CD4-positive, alpha-beta T cell (primary cell): ENCODE data around the gene BRD9. TPM values are rescaled to one million over a fixed set of nuclear protein-coding genes. Genes with fewer than 3 reads are reported as not detected.

Source experiments
- ATAC-seq: fragments of 200-7000 bp; cut with Tn5 transposase; one replicate; pipeline ENCODE4 v1.10.0; 2022; ENCODE audit warnings: mild to moderate bottlenecking; ENCODE audit not compliant: poor library complexity
- CTCF ChIA-PET: fragments of 350-600 bp; sonication (Branson Sonifier 250); formaldehyde crosslinking; loops from one replicate; lab custom pipeline; 2021; ENCODE audit warnings: antibody characterized with exemption, inconsistent platforms; lab: Charles Lee
- POLR2A ChIA-PET: fragments of 350-600 bp; sonication (Branson Sonifier 250); formaldehyde crosslinking; loops from one replicate; lab custom pipeline; 2021; ENCODE audit warnings: antibody characterized with exemption, inconsistent platforms; lab: Charles Lee
- DNase-seq, 14 experiments: peaks; one replicate each; pipeline ENCODE4 v3.0.0-alpha.2; 2013 to 2020; ENCODE audit warnings: mixed read lengths in 2 of 14
- H3K27ac ChIP-seq, 2 donors: one replicate each; pipeline versions ENCODE4 v1.5.1 to v1.7.0; 2013; ENCODE audit warnings: low read length in 2 of 2, low read depth in 1 of 2, mild to moderate bottlenecking in 1 of 2
- H3K27me3 ChIP-seq, 2 experiments: 1 replicate in 1 of 2; 2 replicates in 1 of 2; pipeline versions ENCODE4 v1.6.1 to v1.7.0; 2013; ENCODE audit warnings: low read length in 2 of 2, control low read depth in 1 of 2, mild to moderate bottlenecking in 1 of 2, moderate library complexity in 1 of 2; ENCODE audit not compliant: insufficient read depth in 2 of 2, control insufficient read depth in 1 of 2
- H3K36me3 ChIP-seq: one replicate; pipeline ENCODE4 v1.6.1; 2013; ENCODE audit warnings: low read length, control low read depth; ENCODE audit not compliant: insufficient read depth
- H3K4me1 ChIP-seq: one replicate; pipeline ENCODE4 v1.6.1; 2013; ENCODE audit warnings: low read length, control low read depth; ENCODE audit not compliant: insufficient read depth
- H3K4me3 ChIP-seq: one replicate; pipeline ENCODE4 v1.5.1; 2013; ENCODE audit warnings: mild to moderate bottlenecking, low read length, moderate library complexity
- H3K9me3 ChIP-seq, 2 experiments: 1 replicate in 1 of 2; 2 replicates in 1 of 2; pipeline versions ENCODE4 v1.6.1 to v1.7.0; 2013; ENCODE audit warnings: low read length in 2 of 2, mild to moderate bottlenecking in 2 of 2, control low read depth in 1 of 2, moderate library complexity in 1 of 2; ENCODE audit not compliant: control insufficient read depth in 1 of 2, insufficient read depth in 1 of 2
- H3K27ac Mint-ChIP-seq: one replicate; pipeline ENCODE4 v1.8.0; 2020; ENCODE audit warnings: mixed read lengths
- H3K27me3 Mint-ChIP-seq: one replicate; pipeline ENCODE4 v1.8.0; 2021; ENCODE audit warnings: mixed read lengths
- H3K36me3 Mint-ChIP-seq: one replicate; pipeline ENCODE4 v1.8.0; 2021; ENCODE audit warnings: low read depth, mixed read lengths
- H3K4me1 Mint-ChIP-seq: one replicate; pipeline ENCODE4 v1.8.0; 2021; ENCODE audit warnings: low read depth, mixed read lengths
- H3K4me3 Mint-ChIP-seq: one replicate; pipeline ENCODE4 v1.8.0; 2020; ENCODE audit warnings: mild to moderate bottlenecking, mixed read lengths
- H3K9me3 Mint-ChIP-seq: one replicate; pipeline ENCODE4 v1.8.0; 2020; ENCODE audit warnings: mixed read lengths
- CTCF ChIP-seq: fragments of 200-600 bp; IDR thresholded peaks from one replicate; pipeline ENCODE4 v1.8.0; 2022; ENCODE audit warnings: antibody characterized with exemption, mild to moderate bottlenecking
- intact Hi-C, 2 experiments: fragments of 100-400 bp; cut with DNase I in 1 of 2; cut with micrococcal nuclease in 1 of 2; formaldehyde crosslinking; loops; one replicate each; pipeline versions ENCODE4 v1.15.1 to v1.9.0; 2023 to 2025; cut with DNase I, micrococcal nuclease
- total RNA-seq, 174 experiments: library from RNA in 2 of 174; stranded (reverse) in 2 of 174; gene quantifications; one replicate each; pipeline ENCODE4 v1.2.3 and lab custom pipeline; 2021 to 2026

BRD9 gene
- total RNA-seq, 2 experiments from 2014 or later: 109 TPM

- Mint-ChIP-seq H3K4me3 (no peak overlapping the region), H3K27ac (no peak overlapping the region), H3K4me1 (peaks cover 5% of the 10 kb centered on the region), H3K27me3 (peaks cover 58% of the 10 kb centered on the region), H3K9me3 (no peaks in the 10 kb centered on the region), H3K36me3 (no peaks in the 10 kb centered on the region)
- no peaks in the 10 kb centered on the region for H3K9me3 ChIP-seq
- no peak overlapping the region for H3K27ac ChIP-seq
- H3K27me3 ChIP-seq: peaks cover 12 to 26% of the 10 kb centered on the region in 2 experiments
- DNase-seq (peak in 3 of 14 experiments; percentile 33 to 49 (median 39)), ATAC-seq (peak; percentile 74)
- no peak for TF ChIP-seq CTCF
- H3K4me1 ChIP-seq: peaks cover 13% of the 10 kb centered on the region
- H3K36me3 ChIP-seq: no peaks in the 10 kb centered on the region
- ChIA-PET CTCF (no interaction called here), POLR2A (no interaction called here)
- peak overlapping the region; percentile 19 for H3K4me3 ChIP-seq
- intact Hi-C loops: loop anchor here in 1 of 2 experiments (10.0 kb wide), 1 partner anchor 718 kb away; no protein-coding TSS in a partner anchor
Measured at GRCh38 chr5:926417-927171, 34.0 kb upstream of the BRD9 start.

GRCh38 chr5:923281-923873 is 30.8 kb upstream of the BRD9 start:
- ATAC-seq: peak; percentile 69
- H3K9me3 Mint-ChIP-seq: no peaks in the 10 kb centered on the region
- Histone ChIP-seq H3K4me1 (peaks cover 13% of the 10 kb centered on the region), H3K9me3 (no peaks in the 10 kb centered on the region), H3K4me3 (no peak overlapping the region), H3K36me3 (no peaks in the 10 kb centered on the region), H3K27ac (no peak overlapping the region), H3K27me3 (peaks cover 12 to 26% of the 10 kb centered on the region in 2 experiments)
- CTCF ChIA-PET: interaction anchor here (0.8 to 1.4 kb wide), 3 partner anchors 9 to 217 kb away, joined by 3 to 6 read pairs (median 4); no protein-coding TSS in a partner anchor
- H3K27me3 Mint-ChIP-seq: peaks cover 40% of the 10 kb centered on the region
- H3K36me3 Mint-ChIP-seq: no peaks in the 10 kb centered on the region
- no peak overlapping the region for H3K4me3 Mint-ChIP-seq
- TF ChIP-seq CTCF: peak; percentile 88
- peaks cover 5% of the 10 kb centered on the region for H3K4me1 Mint-ChIP-seq
- intact Hi-C loops: loop anchor here (1.0 to 10.0 kb wide), 4 partner anchors 74 to 721 kb away; no protein-coding TSS in a partner anchor
- no peak overlapping the region for H3K27ac Mint-ChIP-seq
- DNase-seq: peak; percentile 52 to 82 (median 63)
- POLR2A ChIA-PET: interaction anchor here (0.8 kb wide), 1 partner anchor 217 kb away, joined by 3 read pairs; no protein-coding TSS in a partner anchor

GRCh38 chr5:922436-923280 is 30.1 kb upstream of the BRD9 start:
- Histone ChIP-seq H3K36me3 (no peaks in the 10 kb centered on the region), H3K27ac (no peak overlapping the region), H3K4me3 (no peak overlapping the region), H3K4me1 (peaks cover 13% of the 10 kb centered on the region), H3K27me3 (peaks cover 11 to 23% of the 10 kb centered on the region in 2 experiments), H3K9me3 (no peaks in the 10 kb centered on the region)
- ATAC-seq: no peak
- Mint-ChIP-seq H3K9me3 (no peaks in the 10 kb centered on the region), H3K4me3 (no peak overlapping the region), H3K27ac (no peak overlapping the region), H3K36me3 (no peaks in the 10 kb centered on the region), H3K27me3 (peaks cover 34% of the 10 kb centered on the region), H3K4me1 (peaks cover 5% of the 10 kb centered on the region)
- POLR2A ChIA-PET: interaction anchor here (0.8 kb wide), 1 partner anchor 217 kb away, joined by 3 read pairs; no protein-coding TSS in a partner anchor
- no peak for DNase-seq
- CTCF ChIA-PET: interaction anchor here (1.2 kb wide), 1 partner anchor 9 kb away, joined by 4 read pairs; no protein-coding TSS in a partner anchor
- TF ChIP-seq CTCF: no peak
- intact Hi-C loops: loop anchor here (1.0 to 10.0 kb wide), 4 partner anchors 75 to 722 kb away; no protein-coding TSS in a partner anchor
